ENCODE results near the gene TCF4.

The TCF4 gene

DNA sequence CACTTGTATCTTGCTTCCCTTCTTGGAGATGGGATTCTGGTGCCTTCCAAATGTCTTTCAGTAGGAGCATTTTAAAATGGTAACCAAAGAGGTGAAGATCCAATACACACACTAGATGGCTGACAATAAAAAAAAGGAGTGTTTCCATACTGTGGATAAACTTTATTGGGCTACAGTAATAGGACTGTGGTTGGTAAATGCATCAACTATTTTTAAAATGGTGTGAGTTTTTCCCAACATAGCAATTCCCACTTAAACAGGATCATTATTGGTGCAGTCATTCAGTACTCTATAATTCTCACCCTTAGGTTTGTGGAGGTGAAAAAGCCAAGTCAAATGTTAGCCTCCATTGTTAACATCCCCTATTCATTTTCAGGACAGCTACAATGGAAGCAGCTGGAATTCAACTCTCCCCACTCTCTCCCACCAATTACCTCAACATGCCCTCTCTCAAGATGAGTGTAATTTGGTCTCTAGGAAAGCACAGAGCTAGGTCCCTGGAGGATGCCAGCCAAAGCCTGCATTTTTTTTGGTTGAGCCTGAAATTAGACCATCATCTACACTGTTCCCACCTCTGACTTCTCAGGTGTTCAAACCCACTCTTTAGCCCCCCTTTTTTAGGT, 273.3 kb downstream of the TCF4 start:
- DNase-seq = no peak

DNA sequence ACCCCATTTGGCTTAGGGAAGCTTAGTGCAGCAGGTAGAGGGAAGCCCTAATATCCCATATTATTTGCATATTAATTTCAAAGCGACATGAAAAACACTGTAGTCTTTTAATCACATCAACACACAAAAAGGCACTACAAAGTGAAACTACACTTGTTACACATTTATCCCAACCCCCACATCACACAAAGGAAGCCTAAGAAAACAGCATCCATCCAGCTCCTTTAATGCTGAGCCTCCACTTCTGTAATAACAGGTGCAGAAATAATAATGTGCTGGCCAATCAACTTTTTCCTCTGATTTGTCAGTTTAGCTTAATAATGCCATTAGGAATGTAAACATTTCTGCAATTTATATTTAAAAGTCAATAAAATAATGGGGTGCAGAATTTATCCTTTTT, 274.0 kb downstream of the TCF4 start:
- no peak for DNase-seq

DNA sequence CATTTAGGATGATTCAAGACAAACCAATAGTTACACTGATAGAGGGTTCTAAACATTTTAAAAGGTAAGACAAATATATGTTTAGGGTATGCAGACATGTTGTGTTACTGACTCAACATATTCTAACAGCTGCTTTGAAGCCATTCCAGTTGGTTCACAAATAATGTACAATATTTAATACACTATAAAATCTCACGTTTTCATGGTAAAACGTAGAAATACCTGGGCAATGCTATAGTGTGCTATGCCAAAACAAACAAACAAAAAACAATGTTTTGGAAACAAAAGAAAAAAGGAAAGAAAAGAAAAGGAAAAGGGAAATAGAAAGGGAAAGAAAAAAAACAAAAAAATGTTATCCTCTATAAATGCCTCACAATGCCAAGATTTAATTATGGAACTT, 277.1 kb downstream of the TCF4 start:
- no peak for DNase-seq

DNA sequence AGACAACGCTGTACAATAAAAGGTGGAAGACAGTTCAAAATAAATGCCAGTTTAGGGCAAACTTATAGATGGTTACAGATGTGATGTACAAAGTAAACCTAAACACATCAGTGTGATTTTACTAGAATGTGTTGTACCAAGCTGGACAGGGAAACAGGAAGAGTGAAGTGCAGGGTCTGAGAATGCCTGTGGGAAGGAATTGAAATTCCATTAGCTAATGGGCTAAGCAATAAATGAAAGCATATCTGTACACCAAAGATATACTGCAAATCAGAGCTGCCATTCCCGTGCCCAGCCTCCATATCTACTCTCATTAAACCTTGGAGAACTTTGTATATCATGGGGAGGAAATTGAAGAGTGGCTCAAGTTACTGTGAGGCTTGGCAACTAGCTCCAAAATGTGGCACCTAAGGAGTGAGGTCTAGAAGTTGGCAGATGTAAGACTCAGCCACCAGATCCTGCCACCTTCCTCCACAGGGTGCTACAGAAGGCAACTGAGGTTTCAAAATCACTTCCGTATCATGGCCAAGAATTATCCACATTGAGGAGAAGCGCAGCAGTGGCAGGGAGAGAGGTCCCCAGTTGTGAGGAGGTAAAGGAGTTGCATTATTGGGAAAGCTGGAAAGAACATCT, 277.8 kb downstream of the TCF4 start:
- DNase-seq = no peak

DNA sequence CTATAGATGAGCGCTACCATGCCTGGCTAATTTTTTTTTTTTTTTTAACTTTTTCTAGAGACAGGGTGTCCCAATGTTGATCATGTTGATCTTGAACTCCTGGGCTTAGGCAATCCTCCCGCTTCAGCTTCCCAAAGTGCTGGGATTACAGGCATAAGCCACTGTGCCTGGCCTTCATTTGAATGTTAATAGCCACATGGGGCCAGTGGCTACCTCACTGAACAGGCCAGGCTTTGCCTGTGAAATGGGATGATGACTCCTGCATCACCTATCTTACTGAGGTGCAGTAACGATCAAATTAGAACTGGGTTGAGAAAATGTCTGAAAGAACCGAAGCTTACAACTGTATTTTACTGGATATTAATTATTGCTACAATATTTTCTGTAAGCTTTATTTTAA, 278.7 kb downstream of the TCF4 start:
- DNase-seq = no peak

DNA sequence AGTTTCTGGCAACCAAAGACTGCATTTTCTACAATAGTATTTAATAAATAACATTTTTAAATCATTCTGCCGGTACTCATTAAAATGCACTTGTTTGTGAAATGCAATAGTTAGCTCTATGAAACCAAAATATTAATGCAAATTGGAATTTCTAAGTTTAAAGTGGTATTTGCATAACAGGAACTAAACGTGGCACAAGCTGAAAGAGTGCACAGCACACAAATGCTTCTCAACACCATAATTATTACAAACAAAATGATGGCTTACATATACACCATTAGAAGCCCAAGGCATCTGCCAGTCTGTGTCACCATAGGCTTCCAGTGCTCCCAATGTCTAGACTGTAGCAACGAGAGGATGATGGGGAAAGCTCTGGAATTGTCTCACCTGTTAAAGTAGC, 280.5 kb downstream of the TCF4 start:
- DNase-seq = no peak

DNA sequence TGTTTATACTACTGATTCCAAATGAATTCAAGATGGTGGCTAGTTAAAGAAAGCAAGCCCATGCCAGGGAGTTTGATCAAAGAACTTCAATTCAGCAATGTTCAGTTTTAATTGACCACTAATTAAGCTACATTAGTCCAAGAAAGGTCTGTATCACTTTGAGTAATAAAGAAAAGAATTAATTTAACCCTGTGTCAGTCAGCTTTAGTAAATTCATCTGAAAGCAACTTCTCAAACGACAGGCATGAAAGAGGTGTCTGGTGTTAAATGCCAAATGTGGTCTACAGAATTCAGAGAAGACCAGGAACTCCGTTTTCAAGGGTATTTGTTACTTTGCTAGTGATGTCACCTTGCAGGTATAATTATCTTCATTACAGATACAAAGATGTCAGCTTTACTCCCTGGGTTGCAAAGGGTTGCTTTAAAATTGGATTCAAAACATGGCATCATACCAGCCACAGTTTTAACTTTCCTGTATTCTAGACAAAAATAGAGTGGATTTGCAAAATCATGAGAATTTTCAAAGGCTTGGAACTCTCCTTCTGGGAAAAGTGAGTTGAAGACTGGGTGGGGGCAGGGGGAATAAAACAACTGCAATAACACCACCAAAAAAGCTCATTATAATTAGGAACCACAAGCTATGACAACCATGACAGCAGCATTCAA, 281.5 kb downstream of the TCF4 start:
- DNase-seq = no peak

DNA sequence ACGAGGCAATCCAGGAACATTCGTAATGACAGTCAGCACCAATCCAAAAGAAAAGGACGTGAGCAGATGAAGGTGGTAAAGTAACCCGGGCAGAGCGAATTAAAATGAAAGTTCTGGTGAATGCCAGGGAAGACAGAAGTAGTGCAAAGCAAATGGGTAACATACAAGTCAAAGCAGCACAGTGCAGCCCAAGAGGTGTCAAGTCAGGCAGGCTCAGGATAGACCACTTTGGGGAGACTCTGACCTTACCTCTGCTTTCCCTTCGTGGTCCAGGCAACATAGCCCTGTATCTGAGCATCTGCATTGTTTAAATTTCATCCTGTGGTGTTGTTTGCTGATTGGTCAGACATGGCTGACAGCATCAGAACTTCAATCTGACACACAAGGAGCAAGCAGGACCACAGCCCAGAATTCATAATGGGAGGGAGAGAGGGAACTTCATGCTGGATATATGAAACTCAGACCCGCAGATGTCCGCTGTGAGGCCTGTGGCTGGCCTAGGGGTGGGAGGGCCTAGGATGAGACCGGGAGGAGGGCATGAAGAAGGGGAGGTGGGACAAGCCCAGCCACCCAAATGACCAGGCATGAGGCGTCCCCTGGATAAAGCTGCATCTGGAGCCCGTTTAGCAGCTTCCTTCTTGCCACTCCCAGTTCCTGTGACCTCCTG, 285.7 kb downstream of the TCF4 start:
- no peak for DNase-seq

DNA sequence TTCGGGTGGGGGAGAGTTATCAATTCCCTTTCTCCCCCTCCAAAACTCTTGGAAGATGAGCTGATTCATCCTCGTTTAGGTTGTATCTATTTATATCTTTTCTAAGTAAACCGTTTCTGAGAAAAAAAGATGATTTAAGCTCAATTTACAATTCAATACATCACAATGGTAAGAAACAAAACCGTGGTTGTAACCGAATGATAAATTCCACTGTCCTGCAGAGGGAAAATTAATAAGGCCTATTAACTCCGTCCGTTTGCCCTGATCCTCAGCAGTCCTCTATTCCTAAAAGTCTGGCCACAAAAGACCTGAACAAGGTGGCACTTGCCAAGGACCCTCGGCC, 286.2 kb downstream of the TCF4 start:
- DNase-seq = no peak

DNA sequence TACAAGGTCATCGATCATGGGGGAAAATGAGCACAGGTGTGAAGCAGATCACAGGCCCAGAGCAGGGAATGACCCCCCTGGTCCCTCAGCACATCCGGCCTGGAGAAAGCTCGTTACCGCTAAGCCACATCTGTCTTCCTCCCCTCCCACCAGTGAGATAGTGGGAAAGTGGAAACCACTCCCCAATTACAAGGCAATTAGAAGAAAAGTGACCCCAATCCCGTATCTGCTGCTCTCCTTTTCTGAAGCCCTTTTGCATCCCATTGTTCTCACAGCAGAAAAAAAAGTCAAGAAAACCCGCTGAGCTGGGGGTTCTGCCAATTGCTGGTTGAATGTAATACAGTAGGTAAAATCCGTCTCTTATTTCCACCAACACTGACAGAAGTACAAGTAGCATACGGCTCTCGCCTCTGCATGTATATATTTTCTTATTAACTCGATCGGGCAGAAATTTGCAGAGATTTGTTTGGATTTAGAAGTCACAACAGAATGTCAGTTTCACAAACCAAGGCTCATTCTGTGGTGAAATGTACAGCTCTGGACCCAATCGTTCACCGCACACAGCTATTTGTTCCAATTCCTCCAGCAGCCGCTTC, 287.0 kb downstream of the TCF4 start:
- no peak for DNase-seq

DNA sequence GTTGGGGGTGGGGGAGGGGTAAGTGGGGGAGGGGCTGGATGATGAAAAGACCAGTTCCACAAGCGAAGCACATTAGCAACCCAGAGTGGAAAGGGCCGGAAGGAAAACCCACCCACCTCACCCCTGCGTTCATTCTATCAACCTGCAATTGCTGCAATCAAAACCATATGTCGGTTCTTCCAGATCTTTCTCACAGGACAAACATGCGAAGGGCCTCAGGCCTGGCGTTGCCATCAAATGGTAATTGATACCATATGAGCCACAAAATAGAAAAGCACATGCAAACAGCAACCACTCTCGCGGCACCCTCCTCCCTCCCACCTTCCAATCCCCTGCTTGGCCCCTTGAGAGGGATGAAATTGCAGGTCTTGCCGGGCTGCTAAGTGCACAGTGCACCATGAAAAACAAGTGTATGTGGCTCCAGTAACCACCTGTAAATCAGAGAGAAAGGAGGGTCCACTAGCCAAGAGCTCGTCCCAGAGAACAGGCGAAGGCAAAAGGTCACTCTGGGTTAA, 287.5 kb downstream of the TCF4 start:
- no peak for DNase-seq

DNA sequence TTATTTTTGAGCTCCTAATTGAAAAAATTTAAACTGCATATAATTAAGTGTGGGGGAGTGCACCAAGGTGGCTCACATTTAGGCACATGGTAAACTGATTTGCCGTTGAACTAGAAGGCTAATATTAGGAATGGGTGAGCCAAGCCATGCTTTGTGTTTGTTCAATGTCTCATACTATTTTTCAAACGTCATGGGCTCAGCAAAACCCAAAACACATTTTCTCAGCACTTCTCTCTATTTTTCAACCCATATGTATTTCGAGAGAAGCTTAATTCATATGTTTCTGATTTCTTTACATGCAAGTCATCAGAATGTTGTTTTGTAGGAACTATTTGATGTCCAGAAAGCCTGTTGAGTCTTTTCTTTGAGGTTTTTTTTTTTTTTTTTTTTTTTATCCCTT, 291.2 kb downstream of the TCF4 start:
- no peak for DNase-seq

DNA sequence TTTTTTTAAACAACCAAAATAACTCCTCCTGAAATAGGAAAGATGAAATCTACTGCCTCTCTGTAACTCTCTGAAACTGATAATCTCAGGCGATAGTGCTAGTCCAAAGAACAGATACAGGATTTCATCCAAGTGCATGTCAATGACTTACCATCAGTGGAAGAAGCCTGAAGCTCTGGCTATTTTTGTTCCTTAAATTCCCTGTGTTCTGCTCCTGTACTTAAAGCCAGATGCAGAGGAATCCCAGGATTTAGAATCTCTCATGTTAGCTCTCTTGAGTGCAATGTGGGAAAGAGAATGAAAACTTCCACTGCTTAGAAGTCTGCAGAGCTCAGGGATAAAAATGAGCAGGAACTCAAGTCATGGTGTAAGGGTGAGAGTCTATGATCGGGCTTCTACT, 291.9 kb downstream of the TCF4 start:
- no peak for DNase-seq

DNA sequence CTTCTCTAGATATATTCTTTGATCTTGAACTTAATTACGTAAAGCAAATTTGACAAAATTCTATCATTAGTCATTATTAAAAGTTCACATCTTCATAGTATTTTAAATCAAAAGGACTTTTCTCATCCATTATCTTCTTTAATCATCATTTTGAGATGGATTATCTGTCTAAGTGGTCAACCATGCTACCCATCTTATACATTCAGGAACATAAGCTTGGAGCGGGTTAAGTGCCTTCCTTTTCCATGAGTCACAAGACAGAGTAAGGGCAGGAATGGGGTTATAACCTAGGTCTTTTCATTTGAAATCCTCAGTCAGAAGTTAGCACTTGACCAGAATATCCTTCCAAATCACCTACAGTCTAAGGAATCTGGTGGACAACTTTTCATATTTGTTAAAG, 297.1 kb downstream of the TCF4 start:
- DNase-seq = no peak

DNA sequence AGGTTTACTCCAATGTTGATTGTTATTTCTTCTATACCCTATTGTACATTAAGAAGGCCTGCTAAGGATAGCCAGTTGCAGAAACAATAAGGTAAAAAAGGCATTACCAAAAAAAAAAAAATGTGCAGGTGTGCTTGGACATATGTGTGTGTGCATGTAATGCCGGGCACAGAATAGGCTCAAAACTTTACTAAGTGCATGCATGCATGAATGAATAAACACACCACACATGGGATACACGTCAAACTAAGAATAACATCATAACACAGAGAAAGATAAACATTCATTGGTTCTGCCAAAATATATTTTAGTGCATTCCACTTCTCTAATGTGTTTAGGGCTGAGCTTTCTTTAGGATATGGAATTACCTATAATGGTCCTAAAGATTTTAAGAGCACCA, 298.2 kb downstream of the TCF4 start:
- DNase-seq = no peak

DNA sequence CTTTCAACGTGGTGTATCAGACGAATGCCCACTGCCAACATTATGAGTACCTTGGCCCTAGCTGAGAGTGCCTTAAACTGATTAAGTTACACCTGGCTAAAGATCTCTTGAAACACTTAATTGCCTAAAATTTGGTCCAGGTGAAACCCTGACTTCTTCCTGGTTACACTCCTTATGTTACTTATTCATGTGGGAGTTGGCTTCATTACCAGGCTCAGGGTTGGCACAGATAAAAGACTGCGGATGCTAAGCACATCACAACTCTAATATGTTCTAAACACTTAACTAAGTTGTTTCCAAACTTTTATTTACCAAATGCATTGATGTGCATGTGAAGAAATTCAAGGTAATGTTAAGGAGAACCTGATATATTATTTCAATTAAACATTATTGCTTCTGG, 298.9 kb downstream of the TCF4 start:
- DNase-seq = no peak

DNA sequence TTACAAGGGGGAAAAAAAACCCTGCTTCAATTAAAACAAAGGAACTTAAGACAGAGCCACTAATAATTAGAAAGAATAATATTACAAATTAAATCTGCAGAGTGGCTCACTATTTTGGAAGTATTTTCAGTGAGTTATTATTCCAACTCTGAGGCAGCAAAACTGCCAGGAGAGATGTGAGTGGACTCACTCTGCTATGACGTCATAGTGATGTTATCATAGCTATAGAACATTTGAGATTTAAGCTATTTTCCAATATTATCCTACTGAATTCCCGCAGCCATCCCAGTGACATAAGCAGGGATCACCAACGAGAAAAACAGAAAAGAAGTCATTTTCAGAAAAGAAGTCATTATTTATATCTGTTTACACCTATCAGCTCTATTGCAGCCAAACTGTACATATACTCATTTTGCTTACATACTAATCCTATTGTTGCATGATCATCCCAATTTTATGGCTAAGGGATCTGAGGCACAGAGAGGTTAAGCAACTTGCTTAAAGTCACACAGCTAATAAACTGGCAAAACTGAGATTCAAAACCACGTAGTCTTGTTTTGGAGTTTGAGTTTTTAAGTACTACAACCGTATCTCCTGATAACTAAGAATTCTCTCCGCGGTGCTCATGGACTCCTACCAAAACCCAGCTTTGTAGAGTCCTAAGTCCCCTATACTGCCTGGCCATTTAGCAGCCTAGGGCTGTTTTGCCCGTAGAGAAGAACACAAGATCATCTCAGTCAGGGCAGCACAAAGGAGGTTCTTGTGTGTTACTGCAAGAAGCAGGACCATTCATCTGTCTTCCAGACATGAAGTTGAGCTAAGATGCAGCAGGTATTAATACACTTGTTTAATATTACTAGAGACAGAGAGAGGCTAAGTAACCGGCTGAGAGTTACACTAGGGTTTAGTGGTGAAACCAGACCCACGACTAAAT, 299.8 kb downstream of the TCF4 start:
- no peak for DNase-seq

DNA sequence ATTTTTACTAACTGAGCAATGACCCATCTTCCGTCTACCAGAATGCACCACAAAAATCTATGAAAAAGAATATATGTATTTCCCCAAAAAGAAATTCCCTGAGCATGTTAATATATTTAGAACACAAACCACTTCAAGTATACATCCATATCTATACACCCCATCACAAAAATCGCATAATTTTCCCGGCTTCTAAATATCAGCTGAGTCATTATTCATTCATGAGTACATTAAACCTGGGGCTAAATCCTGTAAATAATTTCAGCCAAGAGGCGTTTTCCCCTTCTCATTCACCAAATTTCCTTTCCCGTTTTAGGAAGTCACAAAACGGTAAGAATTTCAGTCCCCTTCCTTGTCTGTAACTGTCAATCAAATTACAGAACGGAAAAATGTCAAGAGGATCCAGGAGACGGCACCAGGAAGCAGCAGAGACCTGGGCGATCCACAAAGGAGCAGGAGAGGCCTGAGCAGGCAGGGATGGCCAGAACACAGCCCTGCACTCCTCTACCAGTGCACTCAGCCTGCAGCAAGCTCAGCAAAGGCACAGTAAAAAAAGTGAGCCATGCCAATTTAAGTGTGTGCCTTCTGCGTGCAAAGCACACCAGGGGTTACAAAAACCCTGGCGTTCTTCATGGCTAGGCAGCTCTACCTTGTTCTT, 300.7 kb downstream of the TCF4 start:
- DNase-seq = no peak

DNA sequence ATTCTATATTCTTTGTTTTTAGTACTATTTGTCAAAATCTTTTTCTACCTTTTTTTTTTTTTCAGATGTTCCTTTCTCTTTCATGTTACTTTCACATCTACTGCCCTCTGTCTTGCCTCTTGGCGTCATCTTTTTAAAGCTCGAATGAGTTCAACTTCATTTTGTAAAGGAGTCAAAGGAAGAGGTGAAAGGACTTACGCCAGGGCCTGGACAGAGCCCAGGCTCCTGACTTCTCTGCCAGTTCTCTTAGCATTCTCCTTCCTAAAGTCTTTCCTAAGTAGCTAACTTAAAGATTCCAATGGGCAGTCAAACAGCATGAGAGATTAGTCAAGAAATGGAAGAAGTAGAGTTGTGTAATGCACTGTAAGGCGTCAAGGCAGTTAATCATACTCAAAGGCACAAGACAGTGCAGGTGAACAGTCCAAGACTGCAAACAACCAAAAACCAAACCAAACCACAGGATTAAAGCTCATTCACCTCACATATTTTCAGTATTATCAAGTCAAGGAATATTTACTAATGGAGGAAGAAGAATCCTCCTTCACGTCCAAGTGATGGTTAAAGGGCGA, 301.7 kb downstream of the TCF4 start:
- no peak for DNase-seq

DNA sequence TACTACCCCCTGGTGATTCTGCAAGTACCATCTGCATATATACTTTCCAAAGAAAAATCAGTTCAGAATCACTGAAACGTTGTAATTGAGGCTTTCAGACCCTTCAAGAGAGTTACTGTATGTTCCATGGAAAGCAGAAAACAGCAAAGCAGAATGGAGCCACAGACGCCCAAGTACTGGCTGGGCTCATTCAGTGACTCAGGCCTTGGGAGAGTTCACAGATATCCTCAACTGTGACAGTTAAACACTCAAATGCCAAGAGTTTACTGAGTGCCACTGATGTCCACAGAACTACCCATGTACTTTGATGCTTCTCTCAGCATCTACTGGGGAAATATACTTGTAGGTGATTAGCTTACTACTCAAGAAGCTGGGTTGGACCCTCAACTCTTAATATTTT, 303.4 kb downstream of the TCF4 start:
- no peak for DNase-seq

DNA sequence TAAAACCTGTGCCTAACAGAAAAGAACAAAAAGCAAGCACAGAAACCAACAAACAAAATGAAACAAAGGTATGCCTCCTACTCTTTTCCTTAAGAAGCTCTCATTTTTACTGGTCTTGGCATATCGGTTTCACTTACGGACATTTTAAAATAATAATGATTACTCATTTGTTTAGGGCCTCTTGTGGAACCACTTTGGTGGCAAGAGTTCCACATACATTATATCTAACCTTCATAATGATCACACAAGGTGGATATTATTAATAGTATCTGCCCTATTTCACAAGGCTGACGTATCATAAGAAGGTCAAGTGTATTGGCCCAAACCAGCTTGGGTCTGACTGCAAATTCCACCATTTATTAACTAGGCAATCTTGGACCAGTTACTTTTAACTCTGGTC, 304.7 kb downstream of the TCF4 start:
- DNase-seq = no peak

DNA sequence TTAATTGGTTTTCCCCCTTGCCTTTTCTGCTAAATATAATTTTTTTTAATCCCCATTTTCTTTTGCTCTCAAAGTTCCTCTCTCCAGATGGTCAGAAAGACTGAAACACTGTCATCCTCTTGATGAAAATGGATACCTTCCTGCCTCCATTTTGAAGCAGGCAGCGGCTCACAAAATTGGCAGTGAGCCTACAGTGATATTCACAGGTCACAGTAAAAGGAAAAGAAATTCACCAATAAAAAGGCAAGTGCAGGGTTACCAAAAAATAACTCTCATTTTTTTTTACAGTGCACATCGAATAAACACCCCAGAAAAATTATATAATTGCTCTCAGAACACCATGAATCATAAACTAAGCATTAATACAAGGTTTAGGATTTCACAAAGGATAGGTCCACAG, 307.5 kb downstream of the TCF4 start:
- no peak for DNase-seq

Data from stimulated activated CD4-positive, alpha-beta T cell treated with anti-CD3 and anti-CD28 coated beads, Interleukin-1b, Interleukin-23, amount 100 ng/mL, for 48 hours (primary cell).